GM23338 (cell line): ENCODE results near the gene COL9A2.

ENCODE experiments used
- ETS1 ChIP-seq: IDR thresholded peaks from 2 replicates; pipeline ENCODE4 v1.6.1; 2016; ENCODE audit warnings: antibody characterized with exemption
- EZH2 ChIP-seq: fragments of 200-600 bp; sonication (generic); IDR thresholded peaks from one replicate; pipeline ENCODE4 v1.8.0; 2017; ENCODE audit warnings: antibody characterized with exemption, mild to moderate bottlenecking, low read depth; ENCODE audit not compliant: unreplicated experiment
- REST ChIP-seq: IDR thresholded peaks from one replicate; pipeline ENCODE4 v1.6.1; 2018; ENCODE audit warnings: antibody characterized with exemption; ENCODE audit not compliant: unreplicated experiment

- no peak for TF ChIP-seq EZH2
- no peak for TF ChIP-seq ETS1
- no peak for TF ChIP-seq REST
These were observed 35.2 kb downstream of the COL9A2 start for GRCh38 chr1:40281853-40282252.
